Measurements from ENCODE around the gene CXCL3. TPM values are rescaled to one million over a fixed set of nuclear protein-coding genes. Genes with fewer than 3 reads are reported as not detected.

Gene CXCL3
- total and polyA plus RNA-seq, 4 donors: 0.07 to 0.96 (median 0.63) TPM

- no peak for TF ChIP-seq REST (IDR thresholded peaks at IDR 0.05)
- no peak for TF ChIP-seq NR2F2 (IDR thresholded peaks at IDR 0.05)
Observed at GRCh38 chr4:74030285-74030684, 8.2 kb downstream of the CXCL3 start (continued).

- Histone ChIP-seq H3K4me3 (ENCODE audit: low read depth in 1 of 3, low read length in 3 of 3) (no peak overlapping the region), H3K27ac (ENCODE audit: low read depth in 1 of 2, low read length in 2 of 2) (no peak overlapping the region), H3K4me1 (ENCODE audit: control insufficient read depth in 4 of 4, insufficient read depth in 4 of 4, low read length in 3 of 4) (no peaks in the 10 kb centered on the region), H3K27me3 (ENCODE audit: control insufficient read depth in 4 of 4, insufficient read depth in 4 of 4, low read length in 3 of 4) (no peaks in the 10 kb centered on the region), H3K36me3 (ENCODE audit: control insufficient read depth in 4 of 4, insufficient read depth in 3 of 4, low read depth in 1 of 4, low read length in 3 of 4) (no peaks in the 10 kb centered on the region), H3K9ac (ENCODE audit: low read depth in 1 of 2, low read length in 2 of 2) (no peak overlapping the region), H3K9me3 (ENCODE audit: control insufficient read depth in 4 of 4, low read length in 3 of 4) (peaks cover 0 to 6% (median 0%) of the 10 kb centered on the region in 4 donors)
- WGBS: 6% methylated on average over 1 of the region's 1 CpG
- DNase-seq (ENCODE audit: low spot score): no peak
- TF ChIP-seq JUND (IDR thresholded peaks at IDR 0.05) (no peak), REST (IDR thresholded peaks at IDR 0.05) (no peak), CTCF (IDR thresholded peaks at IDR 0.05; ENCODE audit: low read depth, low read length, missing input control) (no peak), RXRA (IDR thresholded peaks at IDR 0.05) (no peak), YY1 (IDR thresholded peaks at IDR 0.05) (no peak), HNF4G (IDR thresholded peaks at IDR 0.05) (no peak), ZBTB33 (IDR thresholded peaks at IDR 0.05) (no peak), HNF4A (conservative IDR thresholded peaks at IDR 0.05) (no peak), FOXA2 (IDR thresholded peaks at IDR 0.05) (no peak), GABPA (IDR thresholded peaks at IDR 0.05 in 1 of 2, conservative IDR thresholded peaks at IDR 0.05 in 1 of 2) (no peak), FOXA1 (IDR thresholded peaks at IDR 0.05) (no peak), EGR1 (IDR thresholded peaks at IDR 0.05; ENCODE audit: low read depth in 2 of 2) (no peak), NR2F2 (IDR thresholded peaks at IDR 0.05) (no peak), RAD21 (IDR thresholded peaks at IDR 0.05) (no peak), ATF3 (IDR thresholded peaks at IDR 0.05) (no peak), SP1 (IDR thresholded peaks at IDR 0.05) (no peak)
Observed at GRCh38 chr4:74028504-74028903, 10.0 kb downstream of the CXCL3 start.

All from liver (tissue), 9 donors.